GM12892 (cell line): ENCODE data around the gene PTK7.
"Not testable (repeated sequence)": the region's sequence is repeated elsewhere in the genome, so short reads cannot be mapped to it uniquely, and the experiment has no call there.

Source experiments
- POLR2AphosphoS5 ChIP-seq: IDR thresholded peaks from 2 replicates; pipeline ENCODE4 v1.6.1; 2011; ENCODE audit warnings: low read depth, low read length, control low read depth
- TAF1 ChIP-seq: IDR thresholded peaks from 2 replicates; pipeline ENCODE4 v1.6.1; 2011; ENCODE audit warnings: low read depth, mild to moderate bottlenecking, control low read depth, low read length, borderline replicate concordance

GRCh38 chr6:43041475-43041874 is 34.6 kb upstream of the PTK7 start:
- not testable (repeated sequence) for TF ChIP-seq POLR2AphosphoS5, TAF1
